ENCODE data around the gene SPINK2. TPM values are rescaled to one million over a fixed set of nuclear protein-coding genes. Genes with fewer than 3 reads are reported as not detected.

Gene SPINK2
- total RNA-seq, 2 donors from 2014 or later: not detected

DNA sequence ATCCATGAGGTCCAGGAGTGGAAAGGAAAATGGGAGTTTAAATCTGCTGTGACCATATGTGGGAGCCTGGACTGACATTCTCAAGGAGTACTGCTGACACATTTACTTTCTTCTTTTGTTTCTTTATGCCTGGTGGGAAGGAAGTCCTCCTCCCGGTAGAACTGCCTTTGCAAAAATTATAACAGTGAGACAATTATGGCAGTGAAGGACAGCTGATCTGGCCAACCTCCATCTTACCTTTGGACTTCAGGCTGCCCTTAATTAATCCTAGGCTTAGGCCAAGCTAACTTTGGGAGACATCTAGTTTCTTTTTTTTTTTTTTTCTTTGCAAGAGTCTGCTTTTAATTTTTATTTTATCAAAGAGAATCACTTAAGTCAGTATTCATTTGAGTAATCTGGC lies 61.3 kb downstream of the SPINK2 start:
- Histone ChIP-seq H3K27ac (no peak overlapping the region), H3K27me3 (no peaks in the 10 kb centered on the region), H3K4me3 (no peak overlapping the region), H3K4me1 (no peaks in the 10 kb centered on the region), H3K36me3 (replicated peaks in 1 of 2; ENCODE audit: insufficient read depth in 1 of 2, low read depth in 2 of 2) (no peaks in the 10 kb centered on the region), H3K9me3 (no peaks in the 10 kb centered on the region)
- DNase-seq (no peak), ATAC-seq (no peak)
- WGBS, 2 donors: 29 to 47% methylated on average over 1 of the region's 1 CpG
- TF ChIP-seq, protein P1, sequence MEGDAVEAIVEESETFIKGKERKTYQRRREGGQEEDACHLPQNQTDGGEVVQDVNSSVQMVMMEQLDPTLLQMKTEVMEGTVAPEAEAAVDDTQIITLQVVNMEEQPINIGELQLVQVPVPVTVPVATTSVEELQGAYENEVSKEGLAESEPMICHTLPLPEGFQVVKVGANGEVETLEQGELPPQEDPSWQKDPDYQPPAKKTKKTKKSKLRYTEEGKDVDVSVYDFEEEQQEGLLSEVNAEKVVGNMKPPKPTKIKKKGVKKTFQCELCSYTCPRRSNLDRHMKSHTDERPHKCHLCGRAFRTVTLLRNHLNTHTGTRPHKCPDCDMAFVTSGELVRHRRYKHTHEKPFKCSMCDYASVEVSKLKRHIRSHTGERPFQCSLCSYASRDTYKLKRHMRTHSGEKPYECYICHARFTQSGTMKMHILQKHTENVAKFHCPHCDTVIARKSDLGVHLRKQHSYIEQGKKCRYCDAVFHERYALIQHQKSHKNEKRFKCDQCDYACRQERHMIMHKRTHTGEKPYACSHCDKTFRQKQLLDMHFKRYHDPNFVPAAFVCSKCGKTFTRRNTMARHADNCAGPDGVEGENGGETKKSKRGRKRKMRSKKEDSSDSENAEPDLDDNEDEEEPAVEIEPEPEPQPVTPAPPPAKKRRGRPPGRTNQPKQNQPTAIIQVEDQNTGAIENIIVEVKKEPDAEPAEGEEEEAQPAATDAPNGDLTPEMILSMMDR (IDR thresholded peaks at IDR 0.05): no peak
- no peak for TF ChIP-seq POLR2A (IDR thresholded peaks at IDR 0.05)
- intact Hi-C loops (cut with DNase I): no loop called here

Small RNA genes lying within 50 kb of the gene (small RNA-seq; reads per million reads assigned to genes)
- gene RF00017: not detected
- gene RF00019: not detected
- gene RN7SL357P: not detected
- gene RN7SL492P: not detected

Other genes starting within 250 kb of the SPINK2 start
- 1 to 10 TPM in 1 of 2 donors, not detected in 1; 1.6 TPM for gene HOPX, start 140.4 kb downstream of the SPINK2 start, total RNA-seq
- gene REST, start 86.2 kb upstream of the SPINK2 start, total RNA-seq: 10 to 100 TPM; 17.1 to 19.8 TPM
- gene NOA1, start 155.9 kb upstream of the SPINK2 start, total RNA-seq: 10 to 100 TPM; 27.7 to 30.6 TPM
- 10 to 100 TPM; 38.6 to 46.2 TPM for gene POLR2B, start 157.2 kb upstream of the SPINK2 start, total RNA-seq

Measured in body of pancreas (tissue), 4 donors.